Natural killer cell (primary cell): Measurements from ENCODE around the gene PPFIA1. TPM values are rescaled to one million over a fixed set of nuclear protein-coding genes. Genes with fewer than 3 reads are reported as not detected.

ENCODE experiments used
- ATAC-seq, 3 donors: fragments of 150-1000 bp in 2 of 3; fragments of 200-7000 bp in 1 of 3; cut with Tn5 transposase; 1 replicate in 1 of 3; 2 replicates in 2 of 3; pipeline ENCODE4 v1.10.0; 2021; ENCODE audit warnings: mild to moderate bottlenecking in 2 of 3, moderate library complexity in 2 of 3
- DNase-seq, 2 donors: peaks; one replicate each; pipeline versions ENCODE4 v3.0.0 to v3.0.0-alpha.2; 2013 to 2021; ENCODE audit warnings: mixed read lengths in 1 of 2
- H3K27ac ChIP-seq: one replicate; pipeline ENCODE4 v1.5.1; 2013; ENCODE audit warnings: mild to moderate bottlenecking, low read length
- H3K27me3 ChIP-seq: one replicate; pipeline ENCODE4 v1.6.1; 2013; ENCODE audit warnings: low read length; ENCODE audit not compliant: control insufficient read depth, insufficient read depth
- H3K36me3 ChIP-seq: one replicate; pipeline ENCODE4 v1.6.1; 2013; ENCODE audit warnings: low read length; ENCODE audit not compliant: control insufficient read depth, insufficient read depth
- H3K4me1 ChIP-seq: one replicate; pipeline ENCODE4 v1.6.1; 2013; ENCODE audit warnings: low read length; ENCODE audit not compliant: control insufficient read depth, insufficient read depth
- H3K4me3 ChIP-seq: one replicate; pipeline ENCODE4 v1.5.1; 2013; ENCODE audit warnings: low read length
- H3K9me3 ChIP-seq: one replicate; pipeline ENCODE4 v1.6.1; 2013; ENCODE audit warnings: low read length; ENCODE audit not compliant: control insufficient read depth, insufficient read depth
- H3K27ac Mint-ChIP-seq, 2 donors: one replicate each; pipeline ENCODE4 v1.8.0; 2022; ENCODE audit warnings: mild to moderate bottlenecking in 2 of 2, mixed read lengths in 2 of 2, moderate library complexity in 1 of 2
- H3K27me3 Mint-ChIP-seq, 2 donors: one replicate each; pipeline ENCODE4 v1.8.0; 2022; ENCODE audit warnings: low read depth in 2 of 2, mixed read lengths in 2 of 2
- H3K36me3 Mint-ChIP-seq: one replicate; pipeline ENCODE4 v1.8.0; 2022; ENCODE audit warnings: mixed read lengths
- H3K4me1 Mint-ChIP-seq, 2 donors: one replicate each; pipeline ENCODE4 v1.8.0; 2022; ENCODE audit warnings: mixed read lengths in 2 of 2
- H3K4me3 Mint-ChIP-seq: one replicate; pipeline ENCODE4 v1.8.0; 2022; ENCODE audit warnings: mild to moderate bottlenecking, moderate library complexity, mixed read lengths
- H3K9me3 Mint-ChIP-seq, 2 donors: one replicate each; pipeline ENCODE4 v1.8.0; 2022; ENCODE audit warnings: mixed read lengths in 2 of 2
- WGBS: methylation state at CpG from one replicate; pipeline ENCODE4 v1.1.7; 2013; ENCODE audit warnings: missing lambda C conversion rate; ENCODE audit not compliant: insufficient coverage; 5-methylcytosine and 5-hydroxymethylcytosine counted together
- intact Hi-C: fragments of 100-400 bp; cut with micrococcal nuclease; formaldehyde crosslinking; loops from one replicate; pipeline ENCODE4 v1.14.2; 2022
- total RNA-seq, 4 donors: library from RNA; stranded (reverse); fragments of 120-200 nt in 1 of 4; gene quantifications; one replicate each; pipeline versions ENCODE4 v1.2.3 to v1.2.4, GENCODE V29; 2013 to 2022
- TF ChIP-seq, protein P1 (sequence below): fragments of 200-600 bp; IDR thresholded peaks from one replicate; pipeline ENCODE4 v1.8.0; 2022; ENCODE audit warnings: antibody characterized with exemption

Gene PPFIA1
- total RNA-seq, 3 donors from 2014 or later (not counting 1 experiment from before 2014, with no cell fraction given): 42.1 to 75.4 (median 51.7) TPM

DNA sequence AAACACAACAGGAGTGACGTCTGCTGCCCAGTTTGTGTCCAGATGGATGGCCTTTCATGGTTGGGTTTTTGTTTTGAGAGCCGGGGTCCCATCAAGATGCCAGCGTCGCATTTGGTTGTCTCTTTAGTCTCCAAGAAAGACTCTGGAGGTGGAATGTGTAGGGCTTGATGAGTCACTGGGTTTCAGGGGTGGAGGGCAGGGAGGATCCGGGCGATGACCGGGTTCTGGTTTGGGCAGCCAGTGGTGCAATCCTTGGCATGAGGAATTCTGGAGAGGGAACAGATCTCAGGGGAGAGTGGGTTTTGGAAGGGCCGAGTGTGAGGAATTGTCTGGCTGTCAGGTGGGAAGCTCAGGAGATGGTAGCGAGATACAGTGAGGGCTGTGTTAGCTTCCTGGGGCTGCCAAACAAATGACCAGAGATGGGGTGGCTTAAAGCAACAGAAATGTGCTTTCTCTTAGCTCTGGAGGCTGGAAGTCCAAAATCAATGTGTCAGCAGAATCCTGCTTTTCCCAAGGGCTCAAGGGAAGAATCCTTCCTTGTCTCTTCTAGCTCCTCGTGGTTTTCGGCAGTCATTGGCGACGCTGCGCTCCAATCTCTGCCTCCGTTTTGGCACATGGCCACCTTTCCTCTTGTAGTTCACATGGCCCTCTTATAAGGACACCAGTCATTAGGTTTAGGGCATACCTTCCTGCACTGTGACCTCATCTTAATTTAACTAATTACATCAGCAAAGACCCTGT lies 26.4 kb upstream of the PPFIA1 start:
- intact Hi-C loops: no loop called here
- 90% methylated on average over 15 of the region's 15 CpGs for WGBS

DNA sequence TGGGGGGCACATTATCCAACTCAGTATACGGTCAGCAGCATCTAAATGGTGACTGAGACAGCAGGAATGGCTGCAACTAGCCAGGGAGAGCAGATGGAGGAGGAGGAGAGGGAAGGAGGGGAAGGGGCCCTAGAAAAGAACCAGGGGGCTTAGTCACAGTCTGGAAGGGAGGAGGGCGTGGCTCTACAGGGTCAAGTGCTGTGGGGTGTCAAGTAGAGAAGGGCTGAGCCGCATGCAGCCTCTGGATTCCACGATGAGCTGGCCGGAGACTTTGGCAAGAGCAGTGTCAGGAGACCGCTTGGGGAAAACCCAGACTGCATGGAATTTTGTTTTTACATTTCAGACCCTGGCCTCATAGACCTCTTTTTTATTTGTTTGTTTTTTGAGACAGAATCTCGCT lies 25.8 kb upstream of the PPFIA1 start:
- no peak overlapping the region for H3K27ac ChIP-seq
- H3K4me3 Mint-ChIP-seq: no peak overlapping the region
- intact Hi-C loops: no loop called here
- no peak overlapping the region for H3K27ac Mint-ChIP-seq
- H3K27me3 Mint-ChIP-seq: peaks cover 22 to 39% of the 10 kb centered on the region in 2 donors
- no peaks in the 10 kb centered on the region for H3K36me3 Mint-ChIP-seq
- no peak overlapping the region for H3K4me3 ChIP-seq
- no peaks in the 10 kb centered on the region for H3K27me3 ChIP-seq
- DNase-seq (no peak), ATAC-seq (no peak)
- no peaks in the 10 kb centered on the region for H3K4me1 ChIP-seq
- H3K9me3 ChIP-seq: no peaks in the 10 kb centered on the region
- H3K4me1 Mint-ChIP-seq: peaks cover 0 to 4% of the 10 kb centered on the region in 2 donors
- TF ChIP-seq, protein P1, sequence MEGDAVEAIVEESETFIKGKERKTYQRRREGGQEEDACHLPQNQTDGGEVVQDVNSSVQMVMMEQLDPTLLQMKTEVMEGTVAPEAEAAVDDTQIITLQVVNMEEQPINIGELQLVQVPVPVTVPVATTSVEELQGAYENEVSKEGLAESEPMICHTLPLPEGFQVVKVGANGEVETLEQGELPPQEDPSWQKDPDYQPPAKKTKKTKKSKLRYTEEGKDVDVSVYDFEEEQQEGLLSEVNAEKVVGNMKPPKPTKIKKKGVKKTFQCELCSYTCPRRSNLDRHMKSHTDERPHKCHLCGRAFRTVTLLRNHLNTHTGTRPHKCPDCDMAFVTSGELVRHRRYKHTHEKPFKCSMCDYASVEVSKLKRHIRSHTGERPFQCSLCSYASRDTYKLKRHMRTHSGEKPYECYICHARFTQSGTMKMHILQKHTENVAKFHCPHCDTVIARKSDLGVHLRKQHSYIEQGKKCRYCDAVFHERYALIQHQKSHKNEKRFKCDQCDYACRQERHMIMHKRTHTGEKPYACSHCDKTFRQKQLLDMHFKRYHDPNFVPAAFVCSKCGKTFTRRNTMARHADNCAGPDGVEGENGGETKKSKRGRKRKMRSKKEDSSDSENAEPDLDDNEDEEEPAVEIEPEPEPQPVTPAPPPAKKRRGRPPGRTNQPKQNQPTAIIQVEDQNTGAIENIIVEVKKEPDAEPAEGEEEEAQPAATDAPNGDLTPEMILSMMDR: no peak
- WGBS: 89% methylated on average over 7 of the region's 7 CpGs
- no peaks in the 10 kb centered on the region for H3K9me3 Mint-ChIP-seq
- H3K36me3 ChIP-seq: no peaks in the 10 kb centered on the region

More for the DNA sequence above, 26.4 kb upstream of the PPFIA1 start:
- H3K27ac ChIP-seq: no peak overlapping the region
- Mint-ChIP-seq H3K36me3 (no peaks in the 10 kb centered on the region), H3K4me1 (peaks cover 0 to 4% of the 10 kb centered on the region in 2 donors), H3K9me3 (no peaks in the 10 kb centered on the region), H3K27ac (no peak overlapping the region), H3K27me3 (peaks cover 26 to 45% of the 10 kb centered on the region in 2 donors), H3K4me3 (no peak overlapping the region)
- DNase-seq: no peak
- TF ChIP-seq, protein P1: no peak
- no peaks in the 10 kb centered on the region for H3K27me3 ChIP-seq
- no peak for ATAC-seq
- H3K9me3 ChIP-seq: no peaks in the 10 kb centered on the region
- H3K4me1 ChIP-seq: no peaks in the 10 kb centered on the region
- H3K36me3 ChIP-seq: no peaks in the 10 kb centered on the region
- no peak overlapping the region for H3K4me3 ChIP-seq

DNA sequence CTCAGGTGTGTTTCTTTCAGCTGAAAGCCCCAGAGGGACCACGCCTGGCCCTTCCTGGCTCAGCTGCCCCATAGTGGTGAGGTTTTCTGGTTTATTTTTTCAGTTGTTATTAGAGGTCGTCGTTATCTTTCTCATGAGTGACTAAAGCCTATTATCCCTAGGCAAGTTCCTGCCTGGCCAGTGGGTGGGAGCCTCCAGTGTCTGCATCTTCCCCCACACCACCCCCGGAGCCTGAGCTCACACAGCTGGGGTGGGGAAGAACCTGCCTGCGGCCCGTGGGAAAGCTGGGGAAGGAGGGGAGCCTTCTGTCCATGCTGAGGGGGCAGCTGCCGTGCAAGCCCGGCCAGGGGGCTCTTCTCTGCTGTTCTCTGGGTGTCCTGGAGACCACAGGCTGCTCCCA lies 24.3 kb upstream of the PPFIA1 start:
- Mint-ChIP-seq H3K9me3 (no peaks in the 10 kb centered on the region), H3K4me3 (no peak overlapping the region), H3K36me3 (no peaks in the 10 kb centered on the region), H3K27ac (no peak overlapping the region), H3K27me3 (peaks cover 22 to 40% of the 10 kb centered on the region in 2 donors), H3K4me1 (peaks cover 0 to 4% of the 10 kb centered on the region in 2 donors)
- Histone ChIP-seq H3K27me3 (peaks cover 2% of the 10 kb centered on the region), H3K4me1 (no peaks in the 10 kb centered on the region), H3K4me3 (no peak overlapping the region), H3K36me3 (no peaks in the 10 kb centered on the region), H3K27ac (no peak overlapping the region), H3K9me3 (no peaks in the 10 kb centered on the region)
- TF ChIP-seq, protein P1: no peak
- WGBS: 86% methylated on average over 7 of the region's 8 CpGs
- DNase-seq: no peak
- ATAC-seq: no peak
- intact Hi-C loops: no loop called here
